Hepatocyte (in vitro differentiated cells): ENCODE data around the gene RHEX.

Source experiments
- CTCF ChIP-seq: fragments of 200-600 bp; sonication (generic); IDR thresholded peaks from 2 replicates; pipeline ENCODE4 v1.5.1; 2016; ENCODE audit warnings: antibody characterized with exemption, mild to moderate bottlenecking; ENCODE audit not compliant: poor library complexity
- EZH2 ChIP-seq: fragments of 200-600 bp; sonication (generic); IDR thresholded peaks from 2 replicates; pipeline ENCODE4 v1.6.1; 2016; ENCODE audit warnings: antibody characterized with exemption, mild to moderate bottlenecking, borderline replicate concordance
- EZH2phosphoT487 ChIP-seq: fragments of 200-600 bp; sonication (generic); IDR thresholded peaks from one replicate; pipeline ENCODE4 v1.6.1; 2018; ENCODE audit warnings: antibody characterized with exemption, mild to moderate bottlenecking, low read depth, moderate library complexity; ENCODE audit not compliant: unreplicated experiment, severe bottlenecking

- TF ChIP-seq CTCF, result no peak
- TF ChIP-seq EZH2, result no peak
- no peak for TF ChIP-seq EZH2phosphoT487
Measured at GRCh38 chr1:206127336-206127735, 74.4 kb downstream of the RHEX start.
